HG03045 (cell line): ENCODE results near the gene DYNC2H1.

ENCODE experiments used
- ATAC-seq: cut with Tn5 transposase; IDR thresholded peaks from one replicate; pipeline ENCODE4 v1.9.1; 2021; ENCODE audit warnings: mild to moderate bottlenecking, moderate library complexity; ENCODE audit not compliant: unreplicated experiment

Gene DYNC2H1

GRCh38 chr11:103450241-103450640, 341.0 kb downstream of the DYNC2H1 start:
- ATAC-seq, result no peak

GRCh38 chr11:103453126-103453525, 343.9 kb downstream of the DYNC2H1 start:
- ATAC-seq, result no peak

DNA sequence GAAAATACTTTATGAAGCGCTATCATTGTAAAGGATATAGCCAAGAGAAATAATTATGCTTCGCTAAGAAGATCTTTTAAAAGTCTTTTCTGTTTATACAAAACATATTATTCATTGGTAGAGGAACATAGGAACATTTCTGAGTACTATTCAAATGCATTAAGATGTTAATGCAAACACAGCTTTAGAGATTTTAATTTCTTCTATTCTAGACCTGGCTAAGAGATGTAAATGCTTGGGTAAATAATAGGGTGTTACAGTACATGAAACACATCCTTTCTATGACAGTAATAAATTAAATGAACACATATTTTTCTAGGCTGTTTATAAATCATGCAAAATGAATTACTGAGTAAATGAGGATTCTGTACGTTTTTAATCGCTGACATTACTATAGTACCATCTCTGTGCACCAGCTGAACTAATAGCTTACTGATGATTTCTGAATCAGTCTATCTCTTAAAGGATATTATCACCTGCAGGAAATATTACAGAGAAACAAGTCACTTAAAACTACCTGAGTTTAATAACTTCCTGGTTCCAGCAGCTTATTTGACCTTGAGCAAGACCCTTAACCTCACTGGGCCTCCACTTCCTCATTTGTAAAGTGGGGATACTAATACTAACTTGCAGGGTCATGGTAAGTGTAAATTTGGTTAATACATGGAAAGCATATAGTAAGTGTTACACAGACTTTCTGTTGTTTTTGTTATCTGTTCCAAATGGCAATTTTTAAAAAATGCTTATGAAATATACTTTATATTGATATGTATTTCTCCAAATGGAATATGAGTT, 344.9 kb downstream of the DYNC2H1 start:
- ATAC-seq, result no peak

- no peak for ATAC-seq
These were observed 355.2 kb downstream of the DYNC2H1 start for GRCh38 chr11:103464420-103464819.

- ATAC-seq, result no peak
These were observed 356.4 kb downstream of the DYNC2H1 start for GRCh38 chr11:103465555-103466140.

DNA sequence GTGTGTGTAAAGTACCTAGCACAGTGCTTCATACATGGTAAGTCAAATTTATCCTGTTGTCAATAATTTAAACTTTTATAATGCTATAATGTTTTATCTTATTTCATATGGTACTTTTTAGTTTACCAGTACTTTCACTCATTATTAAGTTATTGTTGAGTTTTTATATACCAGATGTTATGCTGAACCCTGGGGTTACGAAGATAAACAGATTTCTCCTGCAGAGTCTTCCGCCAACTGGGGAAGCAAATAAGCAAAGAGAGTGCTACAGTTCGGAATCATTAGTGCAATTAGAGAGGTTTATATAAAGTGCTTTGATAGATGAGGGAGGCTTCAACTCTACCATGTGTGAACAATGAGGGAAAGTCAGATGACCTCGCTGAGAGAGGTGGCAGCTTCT, 362.3 kb downstream of the DYNC2H1 start:
- no peak for ATAC-seq

- ATAC-seq, result no peak
These were observed 367.6 kb downstream of the DYNC2H1 start for GRCh38 chr11:103476874-103477273.

- ATAC-seq, result no peak
These were observed 371.2 kb downstream of the DYNC2H1 start for GRCh38 chr11:103480421-103480820.

DNA sequence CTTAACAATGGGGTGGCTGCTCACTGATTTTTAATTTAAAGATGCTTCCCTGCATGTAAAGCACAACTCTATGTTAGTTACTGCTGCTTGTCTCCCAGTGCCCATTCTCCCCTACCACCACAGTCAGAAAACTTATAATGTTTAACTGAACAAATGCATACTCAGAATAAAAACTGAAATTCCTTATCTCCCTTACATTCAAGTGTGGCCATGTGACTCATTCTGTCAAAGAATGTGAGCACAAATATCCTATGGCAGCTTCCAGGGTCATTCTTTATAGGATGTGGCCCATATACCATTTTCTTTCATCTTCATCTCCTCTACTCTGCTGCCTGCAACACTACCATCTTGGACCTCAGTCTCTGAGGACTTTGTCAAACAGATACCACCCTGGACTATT, 374.8 kb downstream of the DYNC2H1 start:
- ATAC-seq, result no peak

DNA sequence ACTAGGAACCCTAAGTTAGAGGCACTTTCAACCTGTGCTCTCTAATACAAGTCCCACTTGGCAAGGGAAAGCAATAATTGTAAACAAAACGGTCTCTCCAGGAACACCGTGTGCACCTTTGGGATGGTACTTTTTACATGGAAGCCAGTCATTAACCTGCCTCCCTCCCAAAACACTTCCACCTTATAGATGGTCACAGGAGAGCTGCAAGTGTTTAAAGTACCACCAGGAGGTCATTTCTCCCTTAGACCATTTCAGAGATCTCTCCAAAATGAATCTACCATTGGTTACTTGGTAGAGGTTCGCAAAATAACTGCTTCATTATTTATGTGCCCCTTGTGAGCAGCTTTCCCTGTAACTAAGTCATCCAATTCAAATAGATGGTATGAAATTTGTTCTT, 375.3 kb downstream of the DYNC2H1 start:
- no peak for ATAC-seq

GRCh38 chr11:103486604-103487003, 377.4 kb downstream of the DYNC2H1 start:
- no peak for ATAC-seq

DNA sequence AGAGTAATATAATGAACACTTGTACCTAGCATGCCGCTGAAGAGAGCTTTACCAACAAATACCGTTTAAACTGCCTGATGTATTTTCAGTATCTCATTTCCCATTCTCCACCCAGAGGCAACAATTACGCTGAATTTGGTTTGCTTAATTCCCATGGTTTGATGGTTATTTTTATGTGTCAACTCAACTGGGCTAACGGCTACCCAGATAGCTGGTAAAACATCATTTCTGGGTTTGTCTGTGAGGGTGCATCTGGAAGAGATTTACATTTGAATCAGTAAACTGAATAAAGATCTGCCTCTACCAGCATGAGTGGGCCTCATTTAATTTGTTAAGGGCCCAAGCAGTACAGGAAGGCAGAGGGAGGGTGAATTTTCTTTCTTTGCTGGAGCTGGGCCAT, 377.9 kb downstream of the DYNC2H1 start:
- no peak for ATAC-seq

GRCh38 chr11:103488031-103488461, 378.8 kb downstream of the DYNC2H1 start:
- ATAC-seq, result no peak

DNA sequence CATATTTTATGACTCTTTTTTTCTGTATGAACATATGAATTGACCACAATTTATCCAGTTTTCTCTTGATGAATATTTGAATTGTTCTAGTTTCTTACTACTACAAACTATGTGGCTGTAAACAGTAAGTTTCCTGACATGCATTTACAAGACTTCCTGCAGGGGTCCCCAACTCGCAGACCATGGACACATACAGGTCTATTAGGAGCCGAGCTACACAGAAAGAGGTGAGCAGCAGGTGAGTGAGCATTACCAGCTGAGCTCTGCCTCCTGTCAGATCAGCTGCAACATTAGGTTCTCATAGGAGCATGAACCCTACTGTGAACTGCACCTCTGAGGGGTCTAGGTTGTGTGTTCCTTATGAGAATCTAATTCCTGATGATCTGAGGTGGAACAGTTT, 379.4 kb downstream of the DYNC2H1 start:
- no peak for ATAC-seq

DNA sequence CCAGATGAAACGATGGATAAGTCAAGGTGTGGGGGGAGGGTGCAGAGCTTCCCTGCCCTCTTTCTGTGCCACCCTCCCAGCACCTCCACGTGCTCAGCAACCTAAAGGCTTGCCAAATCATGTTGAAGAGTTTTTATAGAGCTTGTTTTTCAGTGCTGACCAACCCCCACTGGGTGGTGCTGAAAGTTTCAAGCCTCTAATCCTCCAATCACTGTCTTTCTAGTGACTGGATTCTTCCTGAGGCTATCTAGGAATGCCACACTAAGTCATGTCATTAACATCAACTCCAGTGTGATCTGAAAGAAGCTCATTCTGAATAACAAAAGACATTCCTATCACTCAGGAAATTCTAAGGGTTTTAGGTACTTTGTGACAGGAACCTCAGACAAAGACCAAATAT, 382.6 kb downstream of the DYNC2H1 start:
- ATAC-seq, result no peak

DNA sequence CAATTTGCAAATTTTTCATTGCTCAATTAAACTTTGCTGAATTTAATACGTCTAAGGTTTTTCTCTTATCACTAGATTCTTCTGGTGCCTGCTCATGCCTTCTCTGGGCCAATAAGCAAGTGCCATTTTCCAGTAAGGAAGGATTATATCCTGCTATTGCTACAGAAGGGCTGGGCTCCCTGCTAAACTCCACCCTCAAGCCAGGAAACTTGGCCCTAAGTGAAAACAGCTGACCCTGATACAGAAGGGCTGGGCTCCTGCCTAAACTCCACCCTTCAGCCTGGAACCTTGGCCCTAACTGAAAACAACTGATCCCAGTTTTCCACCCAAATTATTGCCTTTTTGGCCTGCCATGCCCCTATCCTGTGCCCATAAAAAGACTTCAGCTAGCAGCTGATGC, 385.3 kb downstream of the DYNC2H1 start:
- ATAC-seq, result no peak

DNA sequence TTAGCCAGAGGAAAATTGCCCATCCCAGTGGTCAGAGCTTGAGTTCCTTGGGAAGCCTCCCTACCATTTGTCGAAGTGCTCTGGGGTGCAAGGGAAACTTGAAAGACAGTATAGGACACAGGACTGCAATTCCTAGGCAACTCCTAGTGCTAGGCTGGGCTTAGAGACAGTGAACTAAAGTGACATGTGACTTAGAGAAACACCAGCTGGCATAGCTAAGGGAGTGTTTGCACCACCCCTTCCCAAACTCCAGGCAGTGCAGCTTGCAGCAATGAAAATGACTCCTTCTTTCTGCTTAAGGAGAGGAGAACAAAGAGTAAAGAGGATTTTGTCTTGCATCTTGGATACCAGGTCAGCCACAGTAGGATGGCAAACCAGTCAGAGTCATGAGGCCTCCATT, 388.0 kb downstream of the DYNC2H1 start:
- ATAC-seq, result no peak

DNA sequence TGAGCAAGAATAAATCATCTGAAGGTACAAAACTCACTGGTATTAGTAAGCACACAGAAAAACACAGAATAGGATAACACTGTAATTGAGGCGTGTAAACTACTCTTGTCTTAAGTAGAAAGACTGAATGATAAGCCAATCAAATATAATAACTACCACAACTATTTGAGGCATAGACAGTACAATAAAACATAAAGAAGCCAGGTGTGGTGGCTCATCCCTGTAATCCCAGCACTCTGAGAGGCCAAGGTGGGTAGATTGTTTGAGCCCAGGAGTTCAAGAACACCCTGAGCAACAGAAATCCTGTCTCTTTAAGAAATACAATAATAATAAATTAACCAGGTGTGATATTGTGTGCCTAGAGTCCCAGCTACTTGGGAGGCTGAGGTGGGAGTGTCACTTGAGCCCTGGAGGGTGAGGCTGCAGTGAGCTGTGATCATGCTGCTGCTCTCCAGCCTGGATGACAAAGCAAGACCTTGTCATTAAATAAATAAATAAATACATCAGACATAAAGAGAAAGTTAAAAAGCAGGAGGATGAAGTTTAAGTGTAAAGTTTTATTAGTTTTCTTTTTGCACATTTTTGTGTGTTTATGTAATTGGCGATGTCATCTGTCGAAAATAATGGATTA, 390.6 kb downstream of the DYNC2H1 start:
- no peak for ATAC-seq

DNA sequence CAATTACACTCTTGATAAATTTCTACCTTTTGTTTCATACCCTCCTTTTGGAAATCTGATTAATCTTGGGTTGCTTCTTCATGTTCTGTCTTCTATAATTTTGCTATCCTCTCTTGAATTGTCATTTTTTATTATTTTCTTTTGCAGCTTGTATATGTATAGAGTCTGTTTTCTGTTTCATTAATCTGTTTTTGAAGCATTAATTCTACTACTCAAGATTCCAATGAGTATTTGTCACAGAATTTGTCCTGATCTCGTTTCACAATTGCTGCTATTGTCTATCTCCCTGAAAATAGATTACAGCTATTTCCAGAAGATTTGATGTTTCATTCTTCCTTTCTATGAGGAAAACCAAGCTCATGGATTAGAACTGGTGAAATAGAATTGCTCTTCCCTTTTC, 406.1 kb downstream of the DYNC2H1 start:
- no peak for ATAC-seq

- ATAC-seq, result no peak
These were observed 411.6 kb downstream of the DYNC2H1 start for GRCh38 chr11:103520792-103521191.

- ATAC-seq, result no peak
These were observed 415.8 kb downstream of the DYNC2H1 start for GRCh38 chr11:103525069-103525468.

- ATAC-seq, result no peak
These were observed 418.8 kb downstream of the DYNC2H1 start for GRCh38 chr11:103528046-103528445.
